Smooth muscle cell of trachea (primary cell): ENCODE results near the gene PRAMEF27. TPM values are rescaled to one million over a fixed set of nuclear protein-coding genes. Genes with fewer than 3 reads are reported as not detected.

Experiments used
- total RNA-seq: library from RNA; depleted of rRNA; stranded (reverse); fragments of >200 nt; gene quantifications from 2 replicates; pipeline ENCODE4 v1.2.1, GENCODE V29; 2014

The PRAMEF27 gene
- total RNA-seq = not detected in 2 replicates

DNA sequence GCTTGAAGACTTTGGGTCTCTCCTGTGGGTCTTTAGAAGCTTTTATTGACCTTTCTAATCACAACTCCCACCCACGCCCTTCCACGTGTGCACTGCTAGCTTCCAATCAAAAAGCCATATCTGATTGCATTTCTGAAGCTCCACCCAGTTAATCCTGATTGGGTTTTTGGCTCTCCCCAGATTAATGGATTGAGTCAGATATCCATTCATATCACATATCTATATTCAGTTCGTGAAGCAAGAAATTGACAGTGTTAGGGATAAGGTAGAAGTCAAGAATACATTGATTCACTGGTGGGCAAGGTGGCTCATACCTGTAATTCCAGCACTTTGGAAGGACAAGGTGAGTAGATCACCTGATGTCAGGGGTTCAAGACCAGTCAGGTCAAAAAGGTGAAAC is at the start of gene PRAMEF27:
PRAMEF27 (minus strand) TSS at position 101 of the 400 bp plus-strand sequence. CDS start 2,916 bp downstream, outside the sequence.

DNA sequence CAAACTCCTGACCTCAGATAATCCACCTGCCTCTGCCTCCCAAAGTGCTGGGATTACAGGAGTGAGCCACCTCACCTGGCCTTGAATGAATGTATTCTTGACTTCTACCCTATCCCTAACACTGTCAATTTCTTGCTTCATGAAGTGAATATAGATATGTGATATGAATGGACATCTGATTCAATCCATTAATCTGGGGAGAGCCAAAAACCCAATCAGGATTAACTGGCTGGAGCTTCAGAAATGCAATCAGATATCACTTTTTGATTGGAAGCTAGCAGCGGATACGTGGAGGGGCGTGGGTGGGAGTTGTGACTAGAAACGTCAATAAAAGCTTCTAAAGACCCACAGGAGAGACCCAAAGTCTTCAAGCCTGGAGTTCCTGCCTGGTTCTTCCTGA is 14.1 kb upstream of the PRAMEF27 start, which contains the start of gene PRAMEF25:
PRAMEF25 (plus strand) TSS at position 301 of the 400 bp plus-strand sequence. CDS start 2,920 bp downstream, outside the sequence.

Other genes with a start within 250 kb of the PRAMEF27 start
- gene PRAMEF11, start 225.2 kb downstream of the PRAMEF27 start, total RNA-seq = not detected in 2 replicates
- not detected in 2 replicates for gene HNRNPCL1, start 207.9 kb downstream of the PRAMEF27 start, total RNA-seq
- gene PRAMEF2, start 199.5 kb downstream of the PRAMEF27 start, total RNA-seq = not detected in 2 replicates
- gene PRAMEF4, start 170.4 kb downstream of the PRAMEF27 start, total RNA-seq = not detected in 2 replicates
- not detected in 2 replicates for gene PRAMEF10, start 158.3 kb downstream of the PRAMEF27 start, total RNA-seq
- not detected in 2 replicates for gene PRAMEF7, start 140.0 kb downstream of the PRAMEF27 start, total RNA-seq
- gene PRAMEF6, start 109.0 kb downstream of the PRAMEF27 start, total RNA-seq = not detected in 2 replicates
- not detected in 2 replicates for gene HNRNPCL3, start 4.2 kb upstream of the PRAMEF27 start, total RNA-seq
- not detected in 2 replicates for gene PRAMEF25, start 14.2 kb upstream of the PRAMEF27 start, total RNA-seq
- gene HNRNPCL2, start 60.3 kb upstream of the PRAMEF27 start, total RNA-seq = not detected in 2 replicates
- not detected in 2 replicates for gene PRAMEF26, start 99.4 kb upstream of the PRAMEF27 start, total RNA-seq
- not detected in 2 replicates for gene HNRNPCL4, start 109.1 kb upstream of the PRAMEF27 start, total RNA-seq
- not detected in 2 replicates for gene PRAMEF9, start 115.3 kb upstream of the PRAMEF27 start, total RNA-seq
- gene PRAMEF13, start 144.8 kb upstream of the PRAMEF27 start, total RNA-seq = not detected in 2 replicates
- not detected in 2 replicates for gene PRAMEF18, start 169.6 kb upstream of the PRAMEF27 start, total RNA-seq
- not detected in 2 replicates for gene PRAMEF5, start 197.6 kb upstream of the PRAMEF27 start, total RNA-seq
- not detected in 2 replicates for gene PRAMEF8, start 228.6 kb upstream of the PRAMEF27 start, total RNA-seq
- gene PRAMEF33, start 247.0 kb upstream of the PRAMEF27 start, total RNA-seq = not detected in 2 replicates